Lower leg skin (tissue), 4 donors: ENCODE data around the gene IDH3A. TPM values are rescaled to one million over a fixed set of nuclear protein-coding genes. Genes with fewer than 3 reads are reported as not detected.

ENCODE experiments used
- DNase-seq, 2 donors: peaks; one replicate each; pipeline ENCODE4 v3.0.0-alpha.2; 2019; ENCODE audit warnings: low spot score in 2 of 2
- H3K4me3 ChIP-seq: fragments of 200-600 bp; sonication (generic); 2 replicates; pipeline ENCODE4 v1.5.1; 2017; ENCODE audit warnings: mild to moderate bottlenecking, low read depth; ENCODE audit not compliant: poor library complexity, severe bottlenecking
- CTCF ChIP-seq, 3 donors: fragments of 450-650 bp; IDR thresholded peaks; one replicate each; pipeline ENCODE4 v1.5.1; 2016; ENCODE audit warnings: antibody characterized with exemption in 3 of 3, mild to moderate bottlenecking in 3 of 3, moderate library complexity in 2 of 3
- POLR2A ChIP-seq, 2 donors: fragments of 450-650 bp; IDR thresholded peaks; one replicate each; pipeline ENCODE4 v1.6.1; 2016 to 2017; ENCODE audit warnings: antibody characterized with exemption in 2 of 2, mild to moderate bottlenecking in 1 of 2, moderate library complexity in 1 of 2
- WGBS, 2 donors: methylation state at CpG; one replicate each; pipeline ENCODE4 v1.1.5; 2018; 5-methylcytosine and 5-hydroxymethylcytosine counted together
- intact Hi-C: fragments of 100-400 bp; cut with DNase I; formaldehyde crosslinking; loops from one replicate; pipeline ENCODE4 v1.15.0; 2023; ENCODE audit warnings: low total_unique reads
- total RNA-seq, 4 donors: library from RNA; depleted of rRNA; stranded (reverse); fragments of >200 nt; gene quantifications; one replicate each; pipeline ENCODE4 v1.1.0, GENCODE V29; 2016

IDH3A gene
- total RNA-seq, 4 donors from 2014 or later, result 51.0 to 77.2 (median 60.8) TPM

- WGBS, 2 donors, result 88 to 97% methylated on average over 1 of the region's 1 CpG
- TF ChIP-seq CTCF (IDR thresholded peaks at IDR 0.05), result no peak
- no peak for TF ChIP-seq POLR2A (IDR thresholded peaks at IDR 0.05)
- intact Hi-C loops, result no loop called here
- DNase-seq, result no peak
- no peak overlapping the region for H3K4me3 ChIP-seq
These were observed 71.6 kb downstream of the IDH3A start for GRCh38 chr15:78220713-78221112.

Other genes with a start within 250 kb of the IDH3A start
- 10 to 100 TPM; 32.4 to 41.7 (median 35.3) TPM for gene TBC1D2B, start 71.7 kb upstream of the IDH3A start, total RNA-seq
- gene SH2D7, start 56.8 kb upstream of the IDH3A start, total RNA-seq, result not detected
- gene CIB2, start 17.9 kb upstream of the IDH3A start, total RNA-seq, result 10 to 100 TPM in 2 of 4 donors, 1 to 10 TPM in 2; 6.6 to 16.2 (median 10.9) TPM
- 100 to 1,000 TPM in 1 of 4 donors, 10 to 100 TPM in 3; 75.9 to 131 (median 92.8) TPM for gene ACSBG1, start 85.2 kb downstream of the IDH3A start, total RNA-seq
- 10 to 100 TPM; 36.9 to 66.8 (median 48.6) TPM for gene DNAJA4, start 115.2 kb downstream of the IDH3A start, total RNA-seq
- 10 to 100 TPM; 55.2 to 62.2 (median 59.4) TPM for gene SKIC8, start 150.2 kb downstream of the IDH3A start, total RNA-seq
- gene CRABP1, start 191.0 kb downstream of the IDH3A start, total RNA-seq, result 1 to 10 TPM in 2 of 4 donors, under 1 TPM in 1, not detected in 1; 0.84 to 8.9 (median 2.0) TPM